Measurements from ENCODE around the gene NKD1.

NKD1 gene

DNA sequence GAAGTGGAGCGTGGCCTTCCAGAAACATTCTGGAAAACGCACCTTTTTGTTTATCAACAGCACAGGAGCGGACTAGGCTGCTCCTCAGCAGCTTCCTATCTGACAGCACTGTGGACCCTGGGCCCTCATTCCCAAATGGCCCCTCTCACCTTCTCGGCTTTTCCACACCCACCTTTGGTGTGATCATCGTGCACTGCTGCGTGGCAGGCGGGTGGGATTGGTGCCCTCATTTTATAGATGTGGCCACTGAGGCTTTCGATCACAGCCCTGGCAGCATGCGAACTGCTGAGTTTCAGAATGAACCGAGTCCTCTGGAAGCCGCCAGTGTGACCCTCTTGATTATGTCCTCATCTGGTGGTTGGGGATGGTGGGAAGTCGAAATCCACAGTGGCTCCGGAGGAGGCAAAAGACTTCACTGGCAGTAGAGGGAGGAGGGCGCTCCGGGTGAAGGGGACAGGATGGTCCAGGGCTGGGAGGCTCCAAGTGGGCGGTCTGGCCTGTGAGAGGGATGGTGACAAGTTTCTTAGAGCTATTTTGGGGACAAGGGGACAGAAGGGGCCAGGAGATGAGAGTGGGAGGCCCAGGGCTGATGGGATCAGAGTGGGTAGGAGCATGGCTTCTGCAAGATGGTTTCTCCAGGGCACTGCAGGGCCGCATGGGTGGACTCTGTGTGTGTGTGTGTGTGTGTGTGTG, 49.5 kb downstream of the NKD1 start:
- no peak for DNase-seq (ENCODE audit: low read depth in 2 of 3, low spot score in 1 of 3)

DNA sequence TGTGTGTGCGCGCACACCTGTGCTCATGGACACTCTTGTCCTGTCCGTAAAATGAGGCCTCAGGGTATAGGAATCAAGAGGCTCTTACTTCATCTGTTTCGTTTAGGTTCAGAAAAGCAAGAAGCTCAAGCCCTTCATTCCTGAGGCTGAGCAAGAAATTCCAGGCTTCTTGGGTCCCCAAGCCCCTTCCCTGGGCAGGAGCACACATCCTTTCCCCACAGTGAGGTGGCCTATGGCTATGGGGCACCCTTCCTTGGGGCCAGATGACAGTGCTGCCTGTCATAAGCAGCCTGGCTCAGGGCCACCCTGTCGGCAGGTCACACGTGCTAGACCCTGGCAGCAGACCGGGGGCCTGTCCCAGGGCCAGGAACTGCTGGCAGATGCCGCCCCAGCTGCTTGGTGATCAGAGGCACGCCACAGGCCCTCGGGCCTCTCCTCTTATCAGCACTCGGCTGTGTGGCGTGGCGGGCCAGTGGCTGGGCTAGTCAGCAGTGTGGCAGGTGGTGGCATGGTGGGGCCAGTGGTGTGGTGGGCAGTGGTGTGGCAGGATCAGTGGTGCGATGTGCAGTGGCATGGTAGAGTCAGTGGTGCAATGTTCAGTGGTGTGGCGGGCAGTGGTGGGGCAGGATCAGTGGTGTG, 50.2 kb downstream of the NKD1 start:
- DNase-seq (ENCODE audit: low read depth in 2 of 3, low spot score in 1 of 3): no peak

- DNase-seq (ENCODE audit: low read depth in 2 of 3, low spot score in 1 of 3): no peak
Measured at GRCh38 chr16:50598936-50599361, 50.8 kb downstream of the NKD1 start.

GRCh38 chr16:50599494-50599893, 51.3 kb downstream of the NKD1 start:
- no peak for DNase-seq (ENCODE audit: low read depth in 2 of 3, low spot score in 1 of 3)

- DNase-seq (ENCODE audit: low read depth in 2 of 3, low spot score in 1 of 3): no peak
Measured at GRCh38 chr16:50600582-50601283, 52.5 kb downstream of the NKD1 start.

DNA sequence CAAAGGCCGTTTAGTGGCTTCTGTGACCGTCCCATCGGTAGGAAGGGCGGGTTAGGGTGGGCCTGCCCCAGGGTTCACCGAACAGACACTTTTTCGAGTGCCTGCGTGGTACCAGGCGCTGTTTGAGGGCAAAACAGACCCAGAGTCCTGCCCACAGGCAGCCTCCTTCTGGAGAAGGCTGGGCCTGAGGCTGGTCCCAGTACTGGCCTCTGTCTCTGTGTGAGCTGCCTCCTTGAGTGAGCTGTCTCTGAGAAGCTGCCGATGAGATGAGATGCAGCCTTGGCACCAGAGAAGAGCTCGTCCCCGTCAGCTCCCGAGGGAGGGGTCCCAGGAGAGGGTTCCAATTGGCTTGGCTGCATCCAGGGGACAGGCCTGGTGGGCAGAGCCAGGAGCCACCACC, 53.1 kb downstream of the NKD1 start:
- no peak for DNase-seq (ENCODE audit: low read depth in 2 of 3, low spot score in 1 of 3)

DNA sequence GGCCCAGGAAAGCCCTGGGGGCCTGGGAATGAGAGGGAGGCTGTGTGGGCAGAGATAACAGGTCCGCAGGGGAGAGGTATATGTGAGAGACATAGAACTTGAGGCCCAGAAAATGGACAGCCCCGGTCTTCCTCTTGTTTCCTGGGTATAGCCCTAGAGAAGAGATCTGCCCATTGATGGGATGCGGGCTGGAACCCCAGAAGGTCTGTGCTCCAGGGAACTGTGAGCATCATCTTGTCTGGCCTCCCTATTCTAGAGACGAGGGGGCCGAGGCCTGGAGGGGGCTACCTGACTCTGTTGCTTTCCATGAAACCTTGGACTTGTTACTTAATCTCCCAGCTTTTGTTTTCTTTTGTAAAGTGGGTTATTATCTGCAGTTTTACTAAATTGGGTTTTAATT, 53.9 kb downstream of the NKD1 start:
- DNase-seq (ENCODE audit: low read depth in 2 of 3, low spot score in 1 of 3): no peak

GRCh38 chr16:50602531-50603205, 54.5 kb downstream of the NKD1 start:
- DNase-seq (ENCODE audit: low read depth in 2 of 3, low spot score in 1 of 3): no peak

DNA sequence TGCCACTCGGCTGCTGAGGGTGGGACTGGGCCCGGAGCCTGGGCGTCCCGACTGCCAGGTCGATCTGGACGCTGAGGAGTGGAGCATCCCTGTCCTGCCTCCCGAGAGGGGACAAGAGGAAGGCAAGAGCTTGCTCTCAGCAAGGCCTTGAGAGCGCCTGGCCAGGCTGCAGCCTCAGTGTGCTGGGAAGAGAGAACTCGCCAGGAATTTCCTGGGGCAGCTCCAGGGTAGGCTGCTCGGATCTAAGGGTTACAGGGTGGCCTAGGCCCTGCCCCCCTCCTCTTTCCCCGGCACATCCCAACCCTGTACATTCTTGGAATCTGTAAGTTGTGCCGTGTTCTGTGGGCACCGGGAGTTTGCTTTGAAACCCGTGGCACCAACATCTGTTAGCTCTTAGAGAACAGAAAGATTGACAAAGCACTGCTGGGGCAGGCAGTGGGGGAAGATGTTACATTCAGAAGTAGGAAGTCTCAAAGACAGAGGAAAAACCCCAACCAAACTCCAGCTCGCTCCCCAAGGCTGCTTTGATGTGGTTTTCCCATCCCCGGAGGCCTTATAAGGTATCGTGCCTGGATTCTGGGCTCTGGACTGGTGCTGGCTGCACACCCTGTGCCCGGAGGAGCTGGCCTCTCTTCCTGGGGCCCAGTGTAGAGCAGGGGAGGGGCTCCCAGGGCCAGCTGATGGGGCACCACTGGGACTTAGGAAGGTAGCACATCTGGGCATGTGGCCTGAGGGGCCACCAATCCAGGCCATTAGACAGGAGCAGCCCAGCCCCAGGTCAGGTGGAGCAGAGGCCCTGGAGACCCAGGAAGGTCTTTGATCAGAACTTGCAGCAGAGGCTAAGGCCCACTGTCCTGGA, 55.2 kb downstream of the NKD1 start:
- no peak for DNase-seq (ENCODE audit: low read depth in 2 of 3, low spot score in 1 of 3)

DNA sequence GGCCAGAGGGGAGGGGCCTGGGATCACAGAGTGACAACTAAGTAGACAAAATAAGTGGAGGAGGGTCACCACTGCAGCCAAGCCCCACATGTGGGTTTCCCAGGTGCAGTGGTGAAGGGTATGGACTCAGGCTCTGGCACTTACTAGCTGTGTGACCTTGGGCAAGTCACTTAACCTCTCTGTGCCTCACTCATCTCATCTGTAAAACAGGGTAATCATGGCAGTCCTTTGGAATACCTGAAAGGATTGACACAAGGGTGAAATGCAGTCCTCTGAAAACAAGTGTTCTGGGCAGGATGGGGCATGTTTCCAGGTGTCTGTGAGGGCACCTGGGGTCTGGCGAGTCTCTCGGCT, 55.8 kb downstream of the NKD1 start:
- DNase-seq (ENCODE audit: low read depth in 2 of 3, low spot score in 1 of 3): no peak

DNA sequence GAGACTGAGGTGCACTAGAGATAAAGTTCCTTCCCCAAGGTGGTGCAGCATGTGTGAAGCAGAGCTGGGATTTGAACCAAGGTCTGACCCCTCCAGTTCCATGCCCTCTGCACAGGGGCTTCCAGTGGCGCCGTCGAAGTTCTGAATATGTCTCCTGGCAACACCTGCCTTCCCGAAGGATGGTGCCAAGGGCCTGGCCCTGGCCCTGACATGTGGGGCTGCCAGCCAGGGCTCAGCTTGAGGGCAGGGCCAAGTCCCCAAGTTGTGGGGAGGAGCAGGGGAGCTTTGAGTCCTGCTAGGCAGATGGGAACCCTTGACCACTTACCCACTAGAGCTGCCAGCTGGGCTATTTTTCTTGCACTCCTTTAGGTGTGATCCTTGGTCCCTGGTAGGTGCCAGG, 56.4 kb downstream of the NKD1 start:
- DNase-seq (ENCODE audit: low read depth in 2 of 3, low spot score in 1 of 3): no peak

DNA sequence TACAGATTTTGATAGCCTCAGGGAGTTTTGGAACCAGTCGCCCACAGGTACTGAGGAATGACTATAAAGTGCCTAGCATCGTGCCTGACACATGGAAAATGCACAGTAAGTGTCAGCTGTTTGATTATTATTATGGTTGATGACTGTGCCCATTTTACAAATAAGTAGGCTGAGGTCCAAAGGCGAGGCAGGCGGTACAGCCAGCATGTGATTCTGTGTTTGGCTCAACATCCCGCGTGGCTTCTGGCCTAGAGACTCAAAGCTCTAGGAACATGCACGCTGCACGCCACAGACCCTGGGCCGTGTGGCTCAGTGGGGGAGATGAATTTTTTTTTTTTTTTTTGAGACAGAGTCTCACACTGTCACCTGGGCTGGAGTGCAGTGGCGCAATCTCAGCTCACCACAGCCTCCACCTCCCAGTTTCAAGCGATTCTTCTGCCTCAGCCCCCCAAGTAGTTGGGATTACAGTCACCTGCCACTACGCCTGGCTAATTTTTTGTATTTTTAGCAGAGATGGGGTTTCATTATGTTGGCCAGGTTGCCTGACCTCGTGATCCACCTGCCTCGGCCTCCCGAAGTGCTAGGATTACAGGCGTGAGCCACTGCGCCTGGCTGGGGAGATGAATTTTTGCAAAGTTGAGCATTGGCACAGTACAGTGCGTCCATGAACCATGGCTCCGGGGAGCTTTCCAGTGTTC, 57.7 kb downstream of the NKD1 start:
- DNase-seq (ENCODE audit: low read depth in 2 of 3, low spot score in 1 of 3): no peak

DNA sequence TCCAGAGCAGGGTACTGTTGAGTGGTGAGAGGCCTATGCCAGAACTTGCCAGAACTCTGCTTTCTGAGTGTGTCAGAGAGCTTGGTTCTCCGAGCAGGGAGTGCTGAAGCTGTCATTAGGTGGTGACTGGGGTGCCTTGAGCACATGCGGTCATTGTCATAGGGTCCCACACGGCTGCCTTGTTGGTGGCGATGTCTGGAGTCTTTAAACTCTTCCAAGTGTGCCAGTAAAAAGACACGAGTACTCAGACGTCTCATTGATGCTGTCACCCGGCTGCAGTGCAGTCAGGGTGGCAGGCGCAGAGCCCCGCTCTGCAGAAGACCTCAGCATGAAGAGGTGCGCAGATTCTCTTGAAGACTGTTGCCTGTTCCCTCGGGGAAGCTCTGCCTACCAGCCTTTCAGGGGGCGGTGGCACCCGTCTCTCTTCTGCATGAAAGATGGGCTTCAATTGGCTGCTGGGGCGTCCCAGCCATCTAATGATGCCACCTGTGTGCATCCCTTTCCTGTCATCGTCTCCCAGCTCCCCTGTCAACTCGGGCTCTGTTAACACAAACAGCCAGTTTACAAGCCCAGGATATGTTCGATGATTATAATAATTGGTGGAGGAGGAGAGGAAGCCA, 58.3 kb downstream of the NKD1 start:
- DNase-seq (ENCODE audit: low read depth in 2 of 3, low spot score in 1 of 3): no peak

GRCh38 chr16:50607051-50607431, 58.8 kb downstream of the NKD1 start:
- DNase-seq (ENCODE audit: low read depth in 2 of 3, low spot score in 1 of 3): no peak

- DNase-seq (ENCODE audit: low read depth in 2 of 3, low spot score in 1 of 3): no peak
Measured at GRCh38 chr16:50607447-50607846, 59.3 kb downstream of the NKD1 start.

- DNase-seq (ENCODE audit: low read depth in 2 of 3, low spot score in 1 of 3): no peak
Measured at GRCh38 chr16:50607970-50608557, 59.9 kb downstream of the NKD1 start.

- DNase-seq (ENCODE audit: low read depth in 2 of 3, low spot score in 1 of 3): no peak
Measured at GRCh38 chr16:50609049-50609448, 60.9 kb downstream of the NKD1 start.

DNA sequence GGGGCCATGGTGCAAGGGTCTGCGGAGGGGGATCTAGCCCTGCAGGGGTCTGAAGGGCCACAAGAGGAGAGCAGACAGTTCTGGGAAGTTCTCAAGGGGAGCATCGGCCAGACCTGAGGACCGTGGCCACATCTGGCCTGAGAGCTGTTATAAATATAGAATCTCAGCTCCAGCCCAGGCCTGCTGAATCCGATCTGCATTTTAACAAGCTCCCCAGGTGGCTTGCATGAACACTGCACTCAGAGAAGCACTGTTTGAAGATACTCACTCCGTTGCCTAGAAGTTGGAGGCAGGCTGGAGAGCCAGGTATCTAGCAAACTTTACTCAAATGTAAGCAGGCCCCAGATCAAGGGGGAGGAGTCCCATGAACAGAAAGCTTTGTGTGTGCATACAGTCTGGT, 61.3 kb downstream of the NKD1 start:
- DNase-seq (ENCODE audit: low read depth in 2 of 3, low spot score in 1 of 3): no peak

Measured in stimulated activated CD4-positive, alpha-beta T cell treated with anti-CD3 and anti-CD28 coated beads, Interleukin-12 subunit alpha, Interleukin-12 subunit beta, amount 100 ng/mL, for 48 hours (primary cell).